Pancreas (tissue), 10 donors: ENCODE results near the gene FBLN1. TPM values are rescaled to one million over a fixed set of nuclear protein-coding genes. Genes with fewer than 3 reads are reported as not detected.
"Not testable (repeated sequence)": the region's sequence is repeated elsewhere in the genome, so short reads cannot be mapped to it uniquely, and the experiment has no call there.

Experiments used
- ATAC-seq, 4 donors: fragments of 200-7000 bp; cut with Tn5 transposase; one replicate each; pipeline versions ENCODE4 v1.8.0 to v1.9.1; 2020; ENCODE audit warnings: mild to moderate bottlenecking in 4 of 4, moderate library complexity in 4 of 4
- DNase-seq, 6 donors: peaks; one replicate each; pipeline ENCODE4 v3.0.0-alpha.2; 2020
- FAIRE-seq: peaks from 2 replicates; lab custom pipeline; 2012; peaks lifted over from hg19 to GRCh38; lab: Jason Lieb, UNC
- H3K27ac ChIP-seq, 4 donors: fragments of 200-600 bp; sonication (generic); 1 replicate in 3 of 4; 2 replicates in 1 of 4; pipeline versions ENCODE4 v1.5.0 to v1.8.0; 2020
- H3K27me3 ChIP-seq, 4 donors: fragments of 200-600 bp; one replicate each; pipeline ENCODE4 v1.8.0; 2021
- H3K36me3 ChIP-seq, 3 donors: fragments of 200-600 bp; sonication (generic) in 1 of 3; one replicate each; pipeline versions ENCODE4 v1.5.0 to v1.8.0; 2020 to 2021
- H3K4me1 ChIP-seq, 3 donors: fragments of 200-600 bp; one replicate each; pipeline ENCODE4 v1.8.0; 2021
- H3K4me3 ChIP-seq, 4 donors: fragments of 200-600 bp; sonication (generic) in 2 of 4; one replicate each; pipeline versions ENCODE4 v1.5.0 to v1.8.0; 2020 to 2021
- H3K9me3 ChIP-seq, 4 donors: fragments of 200-600 bp; one replicate each; pipeline ENCODE4 v1.8.0; 2021
- WGBS, 2 donors: extraction: QIAGEN DNeasy Blood & Tissue Kit; methylation state at CpG; one replicate each; pipeline ENCODE4 v1.1.7; 2013; 5-methylcytosine and 5-hydroxymethylcytosine counted together
- intact Hi-C, 3 donors: fragments of 100-400 bp; cut with DNase I; formaldehyde crosslinking; loops; one replicate each; pipeline versions ENCODE4 v1.11.1 to v1.14.2; 2022
- polyA plus RNA-seq, 2 donors: library from polyadenylated mRNA; stranded (reverse); fragments of 200-250 nt; gene quantifications; one replicate each; pipeline ENCODE4 v1.2.3, GENCODE V29; 2013
- total RNA-seq, 6 donors: library from RNA; stranded (reverse); fragmentation: NEBNext Ultra II Directional in 4 of 6; extraction: Animal tissue kit (Norgen Biotek cat#: 25700) in 4 of 6; gene quantifications; one replicate each; pipeline versions ENCODE4 v1.2.1 to v1.2.4, GENCODE V29; 2021 to 2023
- TF ChIP-seq, protein P1 (sequence below), 4 donors: fragments of 200-600 bp; sonication (generic) in 3 of 4; IDR thresholded peaks; one replicate each; pipeline versions ENCODE4 v1.5.0 to v1.8.0; 2021; ENCODE audit warnings: antibody characterized with exemption in 4 of 4
- donor health status: healthy with polysubstance abuse.
- donor health status: DM: no; HTN: no; CAD: no; lungs with moderate emphysema.
- donor health status: DM: no; HTN: no; CAD: no.
- donor health status: control.
- donor health status: control.
- donor health status: Bipolar disorder and iron deficiency.
- donor health status: DM: yes; HTN: yes; CAD: no.
- donor health status: DM: no; HTN: no; CAD: no.
- donor health status: DM: no; HTN: no; CAD: no.
- donor health status: DM: yes; HTN: yes; CAD: no.

Gene FBLN1
- total and polyA plus RNA-seq, 8 donors, result 12.0 to 114 (median 21.5) TPM

GRCh38 chr22:45456811-45457210, 45.9 kb upstream of the FBLN1 start:
- TF ChIP-seq, protein P1, sequence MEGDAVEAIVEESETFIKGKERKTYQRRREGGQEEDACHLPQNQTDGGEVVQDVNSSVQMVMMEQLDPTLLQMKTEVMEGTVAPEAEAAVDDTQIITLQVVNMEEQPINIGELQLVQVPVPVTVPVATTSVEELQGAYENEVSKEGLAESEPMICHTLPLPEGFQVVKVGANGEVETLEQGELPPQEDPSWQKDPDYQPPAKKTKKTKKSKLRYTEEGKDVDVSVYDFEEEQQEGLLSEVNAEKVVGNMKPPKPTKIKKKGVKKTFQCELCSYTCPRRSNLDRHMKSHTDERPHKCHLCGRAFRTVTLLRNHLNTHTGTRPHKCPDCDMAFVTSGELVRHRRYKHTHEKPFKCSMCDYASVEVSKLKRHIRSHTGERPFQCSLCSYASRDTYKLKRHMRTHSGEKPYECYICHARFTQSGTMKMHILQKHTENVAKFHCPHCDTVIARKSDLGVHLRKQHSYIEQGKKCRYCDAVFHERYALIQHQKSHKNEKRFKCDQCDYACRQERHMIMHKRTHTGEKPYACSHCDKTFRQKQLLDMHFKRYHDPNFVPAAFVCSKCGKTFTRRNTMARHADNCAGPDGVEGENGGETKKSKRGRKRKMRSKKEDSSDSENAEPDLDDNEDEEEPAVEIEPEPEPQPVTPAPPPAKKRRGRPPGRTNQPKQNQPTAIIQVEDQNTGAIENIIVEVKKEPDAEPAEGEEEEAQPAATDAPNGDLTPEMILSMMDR (IDR thresholded peaks at IDR 0.05), result no peak
- no peaks in the 10 kb centered on the region for H3K4me1 ChIP-seq
- no peaks in the 10 kb centered on the region for H3K36me3 ChIP-seq
- DNase-seq (no peak), FAIRE-seq (no peak), ATAC-seq (no peak)
- no peaks in the 10 kb centered on the region for H3K27me3 ChIP-seq
- intact Hi-C loops, result no loop called here
- WGBS, 2 donors, result 60 to 77% methylated on average over 8 of the region's 8 CpGs
- H3K9me3 ChIP-seq, result no peaks in the 10 kb centered on the region
- no peak overlapping the region for H3K4me3 ChIP-seq
- H3K27ac ChIP-seq, result no peak overlapping the region

DNA sequence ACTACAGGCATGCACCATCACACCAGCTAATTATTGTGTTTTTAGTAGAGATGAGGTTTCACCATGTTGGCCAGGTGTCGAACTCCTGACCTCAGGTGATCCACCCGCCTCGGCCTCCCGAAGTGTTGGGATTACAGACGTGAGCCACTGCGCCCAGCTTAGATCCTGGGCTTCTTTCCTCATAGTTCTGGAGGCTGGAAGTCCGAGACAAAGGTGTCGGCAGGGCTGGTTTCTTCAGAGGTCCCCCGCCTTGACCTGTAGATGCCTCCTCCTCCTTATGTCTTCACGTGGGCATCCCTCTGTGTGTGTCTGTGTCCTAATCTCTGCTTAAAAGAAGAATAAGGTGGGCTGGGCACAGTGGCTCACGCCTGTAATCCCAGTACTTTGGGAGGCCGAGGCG, 44.2 kb upstream of the FBLN1 start:
- no peak for ATAC-seq
- Histone ChIP-seq H3K4me3 (no peak overlapping the region), H3K27ac (no peak overlapping the region), H3K27me3 (no peaks in the 10 kb centered on the region), H3K9me3 (no peaks in the 10 kb centered on the region), H3K4me1 (no peaks in the 10 kb centered on the region), H3K36me3 (no peaks in the 10 kb centered on the region)
- TF ChIP-seq, protein P1 (IDR thresholded peaks at IDR 0.05), result no peak
- no peak for DNase-seq
- intact Hi-C loops, result no loop called here
- FAIRE-seq, result no peak
- 88 to 91% methylated on average over 13 of the region's 13 CpGs for WGBS, 2 donors

- Histone ChIP-seq H3K27me3 (no peaks in the 10 kb centered on the region), H3K9me3 (no peaks in the 10 kb centered on the region), H3K36me3 (no peaks in the 10 kb centered on the region), H3K4me1 (no peaks in the 10 kb centered on the region), H3K4me3 (no peak overlapping the region), H3K27ac (no peak overlapping the region)
- ATAC-seq, result no peak
- 76 to 79% methylated on average over 8 of the region's 8 CpGs for WGBS, 2 donors
- no peak for DNase-seq
- no peak for FAIRE-seq
- TF ChIP-seq, protein P1 (IDR thresholded peaks at IDR 0.05), result no peak
- intact Hi-C loops, result no loop called here
These were observed 43.4 kb upstream of the FBLN1 start for GRCh38 chr22:45459235-45459634.

DNA sequence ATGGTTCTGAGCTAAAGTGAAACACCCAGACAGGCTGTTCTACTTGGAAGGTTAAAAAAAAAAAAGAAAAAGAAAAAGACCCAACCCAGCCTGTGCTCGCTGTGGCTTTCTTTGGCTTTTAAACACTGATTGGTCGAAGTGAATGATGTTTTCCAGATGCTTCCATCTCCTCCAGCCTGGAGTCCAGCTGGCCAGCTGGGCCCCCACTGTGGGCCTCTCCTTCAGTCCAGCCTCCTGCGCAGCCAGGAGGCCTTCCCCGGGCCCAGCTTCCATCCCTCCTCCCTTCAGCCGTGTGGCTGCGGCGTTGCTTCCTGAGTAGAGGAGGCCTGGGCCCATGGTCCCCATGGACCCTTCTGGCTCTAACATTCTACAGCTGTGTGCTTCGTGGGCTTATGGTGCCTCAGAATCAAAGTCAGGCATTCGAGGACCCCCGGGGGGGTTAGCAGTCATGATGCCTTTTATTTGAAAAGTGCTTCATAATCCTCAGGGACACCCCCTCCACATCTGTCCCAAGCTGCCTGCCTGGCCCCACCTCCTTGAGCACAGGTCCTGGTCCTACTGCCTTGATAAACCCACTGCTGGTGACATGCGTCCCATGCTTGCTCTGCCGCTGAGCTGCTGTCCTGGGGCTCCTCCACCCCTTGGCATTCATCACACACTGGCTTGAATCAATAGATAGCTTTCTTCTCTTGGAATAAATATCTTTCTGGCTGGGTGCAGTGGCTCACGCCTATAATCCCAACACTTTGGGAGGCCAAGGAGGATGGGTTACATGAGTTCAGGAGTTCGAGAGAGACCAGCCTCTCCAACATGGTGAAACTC, 42.2 kb upstream of the FBLN1 start:
- intact Hi-C loops, result no loop called here
- H3K9me3 ChIP-seq, result no peaks in the 10 kb centered on the region
- 72 to 86% methylated on average over 14 of the region's 14 CpGs for WGBS, 2 donors
- TF ChIP-seq, protein P1 (IDR thresholded peaks at IDR 0.05), result no peak
- H3K27me3 ChIP-seq, result no peaks in the 10 kb centered on the region
- peak in 1 of 6 donors; percentile 17 for DNase-seq
- no peak overlapping the region for H3K4me3 ChIP-seq
- no peak for FAIRE-seq
- H3K27ac ChIP-seq, result no peak overlapping the region
- H3K36me3 ChIP-seq, result no peaks in the 10 kb centered on the region
- ATAC-seq, result peak in 3 of 4 donors; percentile 18 to 72 (median 62)
- H3K4me1 ChIP-seq, result no peaks in the 10 kb centered on the region

DNA sequence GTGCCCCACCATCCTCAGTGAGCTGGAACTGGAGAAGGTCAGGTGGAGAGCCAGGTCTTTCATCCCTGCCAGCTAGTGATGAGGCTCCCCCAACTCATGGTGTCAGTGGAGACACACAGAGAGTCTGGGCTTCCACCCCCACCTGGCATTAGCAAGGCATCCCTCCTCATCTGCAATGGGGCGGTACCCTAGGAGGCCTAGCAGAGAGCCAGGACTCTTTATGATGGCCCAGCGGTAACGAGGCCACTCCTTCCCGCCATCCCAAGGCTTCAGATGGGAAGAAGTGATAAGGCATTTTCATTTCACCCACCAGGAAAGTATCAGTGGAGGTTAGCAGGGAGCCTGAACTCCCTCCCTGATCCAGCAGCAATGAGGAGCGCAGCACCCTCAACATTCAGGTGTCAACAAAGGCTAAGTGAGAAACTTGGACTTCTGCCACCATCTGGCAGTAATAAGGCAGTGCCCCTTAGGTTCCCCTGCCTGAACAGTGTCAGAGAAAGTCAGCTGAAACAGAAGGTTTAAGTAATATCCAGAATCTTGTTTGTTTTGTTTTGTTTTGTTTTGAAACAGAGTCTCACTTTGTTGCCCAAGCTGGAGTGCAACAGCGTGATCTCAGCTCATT, 40.5 kb upstream of the FBLN1 start:
- H3K4me1 ChIP-seq, result no peaks in the 10 kb centered on the region
- ATAC-seq (no peak), DNase-seq (no peak), FAIRE-seq (no peak)
- TF ChIP-seq, protein P1 (IDR thresholded peaks at IDR 0.05), result no peak
- no peaks in the 10 kb centered on the region for H3K9me3 ChIP-seq
- intact Hi-C loops, result no loop called here
- WGBS, 2 donors, result 78 to 88% methylated on average over 6 of the region's 6 CpGs
- H3K36me3 ChIP-seq, result no peaks in the 10 kb centered on the region
- no peak overlapping the region for H3K4me3 ChIP-seq
- H3K27ac ChIP-seq, result no peak overlapping the region
- H3K27me3 ChIP-seq, result no peaks in the 10 kb centered on the region

- DNase-seq, H3K36me3 ChIP-seq, intact Hi-C loops, H3K27me3 ChIP-seq, H3K27ac ChIP-seq, FAIRE-seq, H3K4me1 ChIP-seq, ATAC-seq, H3K4me3 ChIP-seq, H3K9me3 ChIP-seq: not testable (repeated sequence)
- WGBS, 2 donors, result 88 to 90% methylated on average over 3 of the region's 3 CpGs
These were observed 39.0 kb upstream of the FBLN1 start for GRCh38 chr22:45463691-45464090.
